CD4-positive, alpha-beta T cell (primary cell): ENCODE measurements around the gene ATXN1. TPM values are rescaled to one million over a fixed set of nuclear protein-coding genes. Genes with fewer than 3 reads are reported as not detected.
A peak's percentile ranks its signal among the peaks of the same experiment; 100 is the strongest.

Experiments used
- ATAC-seq: fragments of 200-7000 bp; cut with Tn5 transposase; one replicate; pipeline ENCODE4 v1.10.0; 2022; ENCODE audit warnings: mild to moderate bottlenecking; ENCODE audit not compliant: poor library complexity
- CTCF ChIA-PET: fragments of 350-600 bp; sonication (Branson Sonifier 250); formaldehyde crosslinking; loops from one replicate; lab custom pipeline; 2021; ENCODE audit warnings: antibody characterized with exemption, inconsistent platforms; lab: Charles Lee
- POLR2A ChIA-PET: fragments of 350-600 bp; sonication (Branson Sonifier 250); formaldehyde crosslinking; loops from one replicate; lab custom pipeline; 2021; ENCODE audit warnings: antibody characterized with exemption, inconsistent platforms; lab: Charles Lee
- DNase-seq, 14 experiments: peaks; one replicate each; pipeline ENCODE4 v3.0.0-alpha.2; 2013 to 2020; ENCODE audit warnings: mixed read lengths in 2 of 14
- H3K27ac ChIP-seq, 2 donors: one replicate each; pipeline versions ENCODE4 v1.5.1 to v1.7.0; 2013; ENCODE audit warnings: low read length in 2 of 2, low read depth in 1 of 2, mild to moderate bottlenecking in 1 of 2
- H3K27me3 ChIP-seq, 2 experiments: 1 replicate in 1 of 2; 2 replicates in 1 of 2; pipeline versions ENCODE4 v1.6.1 to v1.7.0; 2013; ENCODE audit warnings: low read length in 2 of 2, control low read depth in 1 of 2, mild to moderate bottlenecking in 1 of 2, moderate library complexity in 1 of 2; ENCODE audit not compliant: insufficient read depth in 2 of 2, control insufficient read depth in 1 of 2
- H3K36me3 ChIP-seq: one replicate; pipeline ENCODE4 v1.6.1; 2013; ENCODE audit warnings: low read length, control low read depth; ENCODE audit not compliant: insufficient read depth
- H3K4me1 ChIP-seq: one replicate; pipeline ENCODE4 v1.6.1; 2013; ENCODE audit warnings: low read length, control low read depth; ENCODE audit not compliant: insufficient read depth
- H3K4me3 ChIP-seq: one replicate; pipeline ENCODE4 v1.5.1; 2013; ENCODE audit warnings: mild to moderate bottlenecking, low read length, moderate library complexity
- H3K9me3 ChIP-seq, 2 experiments: 1 replicate in 1 of 2; 2 replicates in 1 of 2; pipeline versions ENCODE4 v1.6.1 to v1.7.0; 2013; ENCODE audit warnings: low read length in 2 of 2, mild to moderate bottlenecking in 2 of 2, control low read depth in 1 of 2, moderate library complexity in 1 of 2; ENCODE audit not compliant: control insufficient read depth in 1 of 2, insufficient read depth in 1 of 2
- H3K27ac Mint-ChIP-seq: one replicate; pipeline ENCODE4 v1.8.0; 2020; ENCODE audit warnings: mixed read lengths
- H3K27me3 Mint-ChIP-seq: one replicate; pipeline ENCODE4 v1.8.0; 2021; ENCODE audit warnings: mixed read lengths
- H3K36me3 Mint-ChIP-seq: one replicate; pipeline ENCODE4 v1.8.0; 2021; ENCODE audit warnings: low read depth, mixed read lengths
- H3K4me1 Mint-ChIP-seq: one replicate; pipeline ENCODE4 v1.8.0; 2021; ENCODE audit warnings: low read depth, mixed read lengths
- H3K4me3 Mint-ChIP-seq: one replicate; pipeline ENCODE4 v1.8.0; 2020; ENCODE audit warnings: mild to moderate bottlenecking, mixed read lengths
- H3K9me3 Mint-ChIP-seq: one replicate; pipeline ENCODE4 v1.8.0; 2020; ENCODE audit warnings: mixed read lengths
- intact Hi-C, 2 experiments: fragments of 100-400 bp; cut with DNase I in 1 of 2; cut with micrococcal nuclease in 1 of 2; formaldehyde crosslinking; loops; one replicate each; pipeline versions ENCODE4 v1.15.1 to v1.9.0; 2023 to 2025; cut with DNase I, micrococcal nuclease
- total RNA-seq, 174 experiments: library from RNA in 2 of 174; stranded (reverse) in 2 of 174; gene quantifications; one replicate each; pipeline ENCODE4 v1.2.3 and lab custom pipeline; 2021 to 2026
- TF ChIP-seq, protein P1 (sequence below): fragments of 200-600 bp; IDR thresholded peaks from one replicate; pipeline ENCODE4 v1.8.0; 2022; ENCODE audit warnings: antibody characterized with exemption, mild to moderate bottlenecking

ATXN1 gene
- total RNA-seq, 2 experiments from 2014 or later = 74.2 to 76.7 TPM

- Mint-ChIP-seq H3K36me3 (no peaks in the 10 kb centered on the region), H3K4me3 (no peak overlapping the region), H3K27ac (no peak overlapping the region), H3K27me3 (no peaks in the 10 kb centered on the region), H3K9me3 (no peaks in the 10 kb centered on the region), H3K4me1 (peaks cover 31% of the 10 kb centered on the region)
- no peak for DNase-seq
- Histone ChIP-seq H3K27me3 (no peaks in the 10 kb centered on the region), H3K9me3 (no peaks in the 10 kb centered on the region), H3K27ac (no peak overlapping the region), H3K4me1 (peaks cover 9% of the 10 kb centered on the region), H3K4me3 (no peak overlapping the region), H3K36me3 (no peaks in the 10 kb centered on the region)
- TF ChIP-seq, protein P1, sequence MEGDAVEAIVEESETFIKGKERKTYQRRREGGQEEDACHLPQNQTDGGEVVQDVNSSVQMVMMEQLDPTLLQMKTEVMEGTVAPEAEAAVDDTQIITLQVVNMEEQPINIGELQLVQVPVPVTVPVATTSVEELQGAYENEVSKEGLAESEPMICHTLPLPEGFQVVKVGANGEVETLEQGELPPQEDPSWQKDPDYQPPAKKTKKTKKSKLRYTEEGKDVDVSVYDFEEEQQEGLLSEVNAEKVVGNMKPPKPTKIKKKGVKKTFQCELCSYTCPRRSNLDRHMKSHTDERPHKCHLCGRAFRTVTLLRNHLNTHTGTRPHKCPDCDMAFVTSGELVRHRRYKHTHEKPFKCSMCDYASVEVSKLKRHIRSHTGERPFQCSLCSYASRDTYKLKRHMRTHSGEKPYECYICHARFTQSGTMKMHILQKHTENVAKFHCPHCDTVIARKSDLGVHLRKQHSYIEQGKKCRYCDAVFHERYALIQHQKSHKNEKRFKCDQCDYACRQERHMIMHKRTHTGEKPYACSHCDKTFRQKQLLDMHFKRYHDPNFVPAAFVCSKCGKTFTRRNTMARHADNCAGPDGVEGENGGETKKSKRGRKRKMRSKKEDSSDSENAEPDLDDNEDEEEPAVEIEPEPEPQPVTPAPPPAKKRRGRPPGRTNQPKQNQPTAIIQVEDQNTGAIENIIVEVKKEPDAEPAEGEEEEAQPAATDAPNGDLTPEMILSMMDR = no peak
- intact Hi-C loops = no loop called here
- POLR2A ChIA-PET = no interaction called here
- no peak for ATAC-seq
- CTCF ChIA-PET = no interaction called here
Measured at GRCh38 chr6:16674801-16675392, 86.4 kb downstream of the ATXN1 start.

DNA sequence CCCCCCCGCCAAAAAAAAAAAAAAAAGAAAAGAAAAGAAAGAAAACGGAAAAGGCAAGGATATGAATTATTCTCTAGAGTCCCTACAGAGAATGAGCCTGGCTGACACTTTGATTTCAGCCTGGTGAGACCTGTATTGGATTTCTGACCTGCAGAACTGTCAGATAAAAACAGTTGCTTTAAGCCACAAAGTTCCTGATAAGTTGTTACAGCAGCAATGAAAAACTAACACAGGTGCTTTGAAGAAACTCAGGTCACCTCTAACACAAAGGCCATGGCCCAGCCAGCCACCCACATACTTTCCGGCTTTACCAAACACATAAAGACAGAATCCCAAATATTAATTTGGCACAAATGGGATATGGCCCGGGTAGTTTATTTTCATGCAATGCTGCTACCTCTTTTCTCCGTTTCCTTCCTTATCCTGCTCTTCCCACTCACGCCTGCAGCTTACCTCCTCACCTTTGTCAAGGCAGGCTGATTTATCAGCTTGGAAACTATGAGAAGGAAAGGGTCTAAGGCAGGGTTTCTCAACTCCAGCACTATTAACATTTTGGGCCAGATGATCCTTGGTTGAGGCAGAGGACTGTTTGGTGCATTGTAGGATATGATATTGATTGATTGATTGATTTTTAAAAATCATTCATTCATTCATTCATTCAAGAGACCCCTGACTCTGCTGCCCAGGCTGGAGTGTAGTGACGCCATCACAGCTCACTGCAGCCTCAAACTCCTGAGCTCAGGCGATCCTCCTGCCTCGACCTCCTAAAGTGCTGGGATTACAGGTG, 88.1 kb downstream of the ATXN1 start:
- Mint-ChIP-seq H3K4me1 (peaks cover 43% of the 10 kb centered on the region), H3K27ac (no peak overlapping the region), H3K36me3 (peaks cover 6% of the 10 kb centered on the region), H3K27me3 (no peaks in the 10 kb centered on the region), H3K4me3 (no peak overlapping the region), H3K9me3 (peaks cover 4% of the 10 kb centered on the region)
- TF ChIP-seq, protein P1 = no peak
- ATAC-seq (no peak), DNase-seq (no peak)
- no peaks in the 10 kb centered on the region for H3K27me3 ChIP-seq
- POLR2A ChIA-PET = no interaction called here
- intact Hi-C loops = no loop called here
- CTCF ChIA-PET = interaction anchor here (0.7 to 1.1 kb wide), 2 partner anchors 10 to 23 kb away, joined by 3 to 4 read pairs; no protein-coding TSS in a partner anchor
- H3K4me3 ChIP-seq = no peak overlapping the region
- H3K9me3 ChIP-seq = no peaks in the 10 kb centered on the region
- peak overlapping the region in 1 of 2 donors; percentile 6 for H3K27ac ChIP-seq
- peaks cover 24% of the 10 kb centered on the region for H3K4me1 ChIP-seq
- no peaks in the 10 kb centered on the region for H3K36me3 ChIP-seq

- Histone ChIP-seq H3K27me3 (no peaks in the 10 kb centered on the region), H3K9me3 (no peaks in the 10 kb centered on the region), H3K4me1 (peaks cover 24% of the 10 kb centered on the region), H3K36me3 (no peaks in the 10 kb centered on the region), H3K27ac (peak overlapping the region in 1 of 2 donors; percentile 37), H3K4me3 (no peak overlapping the region)
- Mint-ChIP-seq H3K36me3 (peaks cover 16% of the 10 kb centered on the region), H3K27ac (peak overlapping the region; percentile 25), H3K27me3 (no peaks in the 10 kb centered on the region), H3K9me3 (peaks cover 4% of the 10 kb centered on the region), H3K4me1 (peaks cover 38% of the 10 kb centered on the region), H3K4me3 (no peak overlapping the region)
- intact Hi-C loops = no loop called here
- DNase-seq (no peak), ATAC-seq (no peak)
- CTCF ChIA-PET = interaction anchor here (0.9 kb wide), 1 partner anchor 13 kb away, joined by 4 read pairs; no protein-coding TSS in a partner anchor
- POLR2A ChIA-PET = interaction anchor here (0.6 to 0.7 kb wide), 4 partner anchors 9 to 250 kb away, joined by 3 to 4 read pairs (median 3); no protein-coding TSS in a partner anchor
- TF ChIP-seq, protein P1 = no peak
Measured at GRCh38 chr6:16671302-16672289, 89.7 kb downstream of the ATXN1 start.
